HFFc6 (cell line): ENCODE results near the gene OR2T27. TPM values are rescaled to one million over a fixed set of nuclear protein-coding genes. Genes with fewer than 3 reads are reported as not detected.
"Not testable (repeated sequence)": the region's sequence is repeated elsewhere in the genome, so short reads cannot be mapped to it uniquely, and the experiment has no call there.

Experiments used
- DNase-seq: peaks from one replicate; pipeline ENCODE4 v3.0.0-alpha.2; 2018
- H3K27ac Mint-ChIP-seq: 2 replicates; pipeline ENCODE4 v1.8.0; 2020; ENCODE audit warnings: mild to moderate bottlenecking, mixed read lengths
- H3K27me3 Mint-ChIP-seq: 2 replicates; pipeline ENCODE4 v1.8.0; 2021; ENCODE audit warnings: mild to moderate bottlenecking, moderate library complexity, mixed read lengths; ENCODE audit not compliant: insufficient read depth
- H3K36me3 Mint-ChIP-seq: 2 replicates; pipeline ENCODE4 v1.8.0; 2021; ENCODE audit warnings: low read depth, mixed read lengths
- H3K4me1 Mint-ChIP-seq: 2 replicates; pipeline ENCODE4 v1.8.0; 2020; ENCODE audit warnings: low read depth, mixed read lengths
- H3K4me3 Mint-ChIP-seq: 2 replicates; pipeline ENCODE4 v1.8.0; 2020; ENCODE audit warnings: mild to moderate bottlenecking, moderate library complexity, mixed read lengths
- H3K9me3 Mint-ChIP-seq: 2 replicates; pipeline ENCODE4 v1.8.0; 2020; ENCODE audit warnings: mild to moderate bottlenecking, mixed read lengths
- CTCF ChIP-seq: fragments of 200-600 bp; sonication (generic); IDR thresholded peaks from 2 replicates; pipeline ENCODE4 v1.5.0; 2021; ENCODE audit warnings: antibody characterized with exemption, mild to moderate bottlenecking
- long read RNA-seq: library from polyadenylated mRNA; unstranded; transcript quantifications from one replicate; pipeline ENCODE4 v2.0.0, GENCODE V29; 2019
- total RNA-seq, 6 experiments: library from RNA; stranded (reverse); fragmentation: NEBNext Ultra II Directional; extraction: Animal tissue kit (Norgen Biotek cat#: 25700); gene quantifications; 2 replicates in 1 of 6; 3 replicates in 5 of 6; pipeline ENCODE4 v1.2.3, GENCODE V29; 2021

Gene OR2T27
- not detected for total RNA-seq
- long read RNA-seq, result 0 reads

- not testable (repeated sequence) for H3K4me3 Mint-ChIP-seq, DNase-seq, H3K36me3 Mint-ChIP-seq, H3K4me1 Mint-ChIP-seq, H3K27ac Mint-ChIP-seq, H3K27me3 Mint-ChIP-seq
- peaks cover 19% of the 10 kb centered on the region for H3K9me3 Mint-ChIP-seq
Measured at GRCh38 chr1:248655354-248655753, at the start of gene OR2T27. Gene OR2T27 (minus strand): TSS chr1:248655528. CDS start chr1:248650884, 4,644 bp downstream.

- H3K27ac Mint-ChIP-seq, result no peak overlapping the region
- TF ChIP-seq CTCF, result no peak
- peaks cover 22% of the 10 kb centered on the region for H3K9me3 Mint-ChIP-seq
- no peaks in the 10 kb centered on the region for H3K36me3 Mint-ChIP-seq
- no peak overlapping the region for H3K4me3 Mint-ChIP-seq
- H3K4me1 Mint-ChIP-seq, result no peaks in the 10 kb centered on the region
- no peak for DNase-seq
- no peaks in the 10 kb centered on the region; the same call in 1 of the 2 replicates for H3K27me3 Mint-ChIP-seq
Measured at GRCh38 chr1:248704606-248705005, 49.3 kb upstream of the OR2T27 start.

GRCh38 chr1:248703674-248704073 is 48.3 kb upstream of the OR2T27 start:
- no peak for DNase-seq
- H3K27me3 Mint-ChIP-seq, result no peaks in the 10 kb centered on the region; the same call in 1 of the 2 replicates
- H3K36me3 Mint-ChIP-seq, result no peaks in the 10 kb centered on the region
- peak; percentile 40 for TF ChIP-seq CTCF
- H3K4me1 Mint-ChIP-seq, result no peaks in the 10 kb centered on the region
- peaks cover 22% of the 10 kb centered on the region for H3K9me3 Mint-ChIP-seq
- H3K27ac Mint-ChIP-seq, result no peak overlapping the region
- H3K4me3 Mint-ChIP-seq, result no peak overlapping the region

GRCh38 chr1:248702714-248703113 is 47.4 kb upstream of the OR2T27 start, which contains the start of gene OR14I1:
Gene OR14I1 (minus strand): TSS chr1:248702766.
- Mint-ChIP-seq H3K36me3 (no peaks in the 10 kb centered on the region), H3K27ac (no peak within 1 kb of the TSS), H3K4me1 (no peaks in the 10 kb centered on the region), H3K27me3 (peaks cover 3% of the 10 kb centered on the region; the same call in 1 of the 2 replicates), H3K4me3 (no peak within 1 kb of the TSS), H3K9me3 (peaks cover 17% of the 10 kb centered on the region)
- DNase-seq, result no peak
- no peak for TF ChIP-seq CTCF

- peaks cover 3% of the 10 kb centered on the region; the same call in 1 of the 2 replicates for H3K27me3 Mint-ChIP-seq
- no peak for DNase-seq
- H3K36me3 Mint-ChIP-seq, result no peaks in the 10 kb centered on the region
- H3K4me1 Mint-ChIP-seq, result 0 out of 2 replicates have a peak, but pooled peaks cover 5% of the 10 kb centered on the region
- H3K4me3 Mint-ChIP-seq, result no peak overlapping the region
- no peak for TF ChIP-seq CTCF
- peaks cover 12% of the 10 kb centered on the region; the same call in 1 of the 2 replicates for H3K9me3 Mint-ChIP-seq
- H3K27ac Mint-ChIP-seq, result no peak overlapping the region
Measured at GRCh38 chr1:248699099-248699498, 43.8 kb upstream of the OR2T27 start.

- H3K4me3 Mint-ChIP-seq, result no peak overlapping the region
- H3K27me3 Mint-ChIP-seq, result peaks cover 3% of the 10 kb centered on the region; the same call in 1 of the 2 replicates
- no peak for DNase-seq
- no peaks in the 10 kb centered on the region for H3K36me3 Mint-ChIP-seq
- H3K9me3 Mint-ChIP-seq, result peaks cover 20% of the 10 kb centered on the region
- H3K27ac Mint-ChIP-seq, result no peak overlapping the region
- 0 out of 2 replicates have a peak, but pooled peaks cover 5% of the 10 kb centered on the region for H3K4me1 Mint-ChIP-seq
- no peak for TF ChIP-seq CTCF
Measured at GRCh38 chr1:248697907-248698306, 42.6 kb upstream of the OR2T27 start.
